C4-2B (cell line): ENCODE data around the gene EYA4.
"Not testable (repeated sequence)": the region's sequence is repeated elsewhere in the genome, so short reads cannot be mapped to it uniquely, and the experiment has no call there.

Experiments
- H3K27ac ChIP-seq: fragments of 450-650 bp; 2 replicates; pipeline ENCODE4 v1.5.1; 2017
- ZFX ChIP-seq: fragments of 450-650 bp; IDR thresholded peaks from 2 replicates; pipeline ENCODE4 v1.6.1; 2017
- TF ChIP-seq, protein P1 (sequence below): fragments of 450-650 bp; conservative IDR thresholded peaks from 2 replicates; pipeline ENCODE4 v1.5.1; 2017; ENCODE audit warnings: mild to moderate bottlenecking

Gene EYA4

DNA sequence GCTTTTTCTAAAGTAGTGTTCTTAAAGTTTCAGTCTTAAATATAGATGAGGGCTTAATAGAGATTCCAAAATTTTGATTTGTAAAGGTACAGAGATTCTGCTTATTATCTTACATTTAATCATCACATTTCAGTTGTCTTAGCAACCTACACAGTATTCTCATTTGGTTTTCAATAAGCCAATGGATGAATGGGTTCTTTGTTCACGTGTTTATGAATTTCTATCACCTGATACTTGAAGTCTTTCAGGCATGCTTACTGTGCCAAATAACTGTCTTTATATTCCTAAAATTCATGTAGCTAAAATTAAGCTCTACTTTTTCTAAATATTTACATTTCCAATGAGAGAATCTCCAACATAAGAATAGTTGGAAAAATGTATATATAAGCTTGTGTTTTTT is 152.7 kb downstream of the EYA4 start:
- H3K27ac ChIP-seq, result no peak overlapping the region

GRCh38 chr6:133394630-133395029 is 153.5 kb downstream of the EYA4 start:
- H3K27ac ChIP-seq, result no peak overlapping the region
- TF ChIP-seq ZFX, result no peak
- TF ChIP-seq, protein P1, sequence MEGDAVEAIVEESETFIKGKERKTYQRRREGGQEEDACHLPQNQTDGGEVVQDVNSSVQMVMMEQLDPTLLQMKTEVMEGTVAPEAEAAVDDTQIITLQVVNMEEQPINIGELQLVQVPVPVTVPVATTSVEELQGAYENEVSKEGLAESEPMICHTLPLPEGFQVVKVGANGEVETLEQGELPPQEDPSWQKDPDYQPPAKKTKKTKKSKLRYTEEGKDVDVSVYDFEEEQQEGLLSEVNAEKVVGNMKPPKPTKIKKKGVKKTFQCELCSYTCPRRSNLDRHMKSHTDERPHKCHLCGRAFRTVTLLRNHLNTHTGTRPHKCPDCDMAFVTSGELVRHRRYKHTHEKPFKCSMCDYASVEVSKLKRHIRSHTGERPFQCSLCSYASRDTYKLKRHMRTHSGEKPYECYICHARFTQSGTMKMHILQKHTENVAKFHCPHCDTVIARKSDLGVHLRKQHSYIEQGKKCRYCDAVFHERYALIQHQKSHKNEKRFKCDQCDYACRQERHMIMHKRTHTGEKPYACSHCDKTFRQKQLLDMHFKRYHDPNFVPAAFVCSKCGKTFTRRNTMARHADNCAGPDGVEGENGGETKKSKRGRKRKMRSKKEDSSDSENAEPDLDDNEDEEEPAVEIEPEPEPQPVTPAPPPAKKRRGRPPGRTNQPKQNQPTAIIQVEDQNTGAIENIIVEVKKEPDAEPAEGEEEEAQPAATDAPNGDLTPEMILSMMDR, result no peak

More for the DNA sequence above, 152.7 kb downstream of the EYA4 start:
- TF ChIP-seq ZFX, result no peak
- TF ChIP-seq, protein P1, result no peak

DNA sequence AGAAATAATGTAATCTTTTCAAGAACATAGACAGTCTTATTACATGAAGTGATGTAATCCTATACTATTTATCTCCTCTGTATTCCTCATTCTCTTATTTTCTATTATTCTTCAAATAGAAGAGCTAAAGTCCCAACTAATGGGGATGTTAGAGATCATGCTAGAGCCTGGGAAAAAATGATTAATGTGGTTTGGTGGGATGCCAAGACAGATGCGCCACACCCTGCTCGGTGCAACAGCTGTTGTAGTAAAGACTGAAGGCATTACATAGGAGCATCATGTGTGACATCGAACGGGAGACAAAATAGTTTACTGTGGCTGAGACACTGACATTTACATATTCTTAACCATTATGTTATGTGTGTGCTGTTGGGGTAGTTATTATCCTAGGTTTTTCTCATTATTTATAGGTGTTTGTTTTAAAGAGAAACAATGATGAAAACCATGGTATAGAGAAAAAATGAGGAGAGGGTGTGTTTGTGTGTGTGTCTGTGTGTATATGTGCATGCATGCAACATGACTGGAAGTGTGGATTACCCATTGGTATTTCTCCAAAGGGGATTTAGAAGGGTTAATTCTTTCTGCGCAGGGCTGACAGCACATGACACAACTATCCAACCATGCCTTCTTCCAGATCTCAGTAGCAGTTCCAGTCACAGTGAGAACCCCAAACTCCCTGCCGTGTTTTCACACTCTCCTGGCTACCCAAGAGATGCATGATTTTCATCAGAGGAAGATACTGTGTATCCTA is 155.3 kb downstream of the EYA4 start:
- TF ChIP-seq ZFX, result no peak
- TF ChIP-seq, protein P1, result no peak
- H3K27ac ChIP-seq, result no peak overlapping the region

- TF ChIP-seq, protein P1, result no peak
- no peak for TF ChIP-seq ZFX
- H3K27ac ChIP-seq, result no peak overlapping the region
Observed at GRCh38 chr6:133396984-133397348, 155.8 kb downstream of the EYA4 start.

DNA sequence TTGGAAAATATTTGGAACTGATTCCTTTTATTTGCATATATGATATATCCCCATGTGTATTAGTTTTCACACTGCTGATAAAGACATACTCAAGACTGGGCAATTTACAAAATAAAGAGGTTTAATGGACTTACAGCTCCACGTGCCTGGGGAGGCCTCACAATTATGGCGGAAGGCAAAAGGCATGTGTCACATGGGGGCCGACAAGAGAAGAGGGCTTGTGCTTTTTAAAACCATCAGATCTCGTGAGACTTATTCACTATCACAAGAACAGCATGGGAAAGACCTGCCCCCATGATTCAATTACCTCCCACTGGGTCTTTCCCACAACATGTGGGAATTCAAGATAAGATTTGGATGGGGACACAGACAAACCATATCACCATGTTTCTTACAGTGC is 156.4 kb downstream of the EYA4 start:
- H3K27ac ChIP-seq, result not testable (repeated sequence)

- TF ChIP-seq, protein P1, result no peak
- TF ChIP-seq ZFX, result no peak
- H3K27ac ChIP-seq, result no peak overlapping the region
Observed at GRCh38 chr6:133399426-133399825, 158.3 kb downstream of the EYA4 start.

DNA sequence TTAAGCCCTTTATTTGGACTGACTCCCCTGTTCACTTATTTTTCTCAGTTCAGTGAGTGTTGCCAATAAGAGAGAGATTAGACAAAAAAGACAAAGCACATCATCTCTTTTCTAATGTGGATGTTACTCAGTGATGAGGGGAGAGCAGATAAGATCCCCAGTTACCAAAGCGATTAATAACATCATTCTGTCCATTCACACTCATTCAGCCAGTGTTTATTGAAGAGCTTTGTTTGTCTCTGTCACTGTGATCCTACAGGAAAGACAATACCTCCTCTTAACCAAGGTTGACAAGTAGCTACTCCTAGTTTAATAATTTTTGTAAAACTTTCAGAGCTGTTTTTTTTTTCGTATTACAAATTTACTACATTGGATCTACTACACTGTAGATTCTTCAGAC is 163.0 kb downstream of the EYA4 start:
- TF ChIP-seq, protein P1, result no peak
- no peak for TF ChIP-seq ZFX
- H3K27ac ChIP-seq, result no peak overlapping the region

DNA sequence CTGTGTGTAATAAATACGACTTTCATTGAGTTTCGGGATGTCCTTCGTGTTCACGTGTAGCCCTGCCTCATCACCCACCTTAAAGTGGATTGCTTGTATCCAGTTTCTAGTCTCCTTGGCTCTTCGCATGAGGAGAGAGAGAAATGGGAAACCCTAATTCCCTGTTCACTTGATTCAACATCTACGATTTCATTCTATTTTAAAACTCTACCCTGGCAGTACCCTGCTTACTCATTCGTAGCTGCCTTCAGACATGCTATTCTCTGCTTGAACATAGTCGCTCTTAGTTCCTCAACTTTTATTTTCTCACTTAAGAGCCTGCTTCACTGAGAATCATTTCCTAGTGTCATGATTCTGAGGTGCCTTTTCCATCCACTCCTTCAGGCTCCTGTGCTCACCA is 163.6 kb downstream of the EYA4 start:
- TF ChIP-seq ZFX, result no peak
- H3K27ac ChIP-seq, result no peak overlapping the region
